H9 (cell line): ENCODE results near the gene CD180. TPM values are rescaled to one million over a fixed set of nuclear protein-coding genes. Genes with fewer than 3 reads are reported as not detected.

ENCODE experiments used
- DNase-seq: peaks from one replicate; pipeline ENCODE4 v3.0.0-alpha.2; 2017
- H2AFZ ChIP-seq: one replicate; pipeline ENCODE4 v1.6.1; 2013; ENCODE audit warnings: mild to moderate bottlenecking, low read length, control low read depth, moderate library complexity
- H2AK5ac ChIP-seq: 2 replicates; pipeline ENCODE4 v1.6.1; 2013; ENCODE audit warnings: low read length, control low read depth, mixed read lengths; ENCODE audit not compliant: insufficient read length
- H2BK120ac ChIP-seq: one replicate; pipeline ENCODE4 v1.6.1; 2013; ENCODE audit warnings: low read depth, mild to moderate bottlenecking, low read length, control low read depth, inconsistent platforms; ENCODE audit not compliant: poor library complexity, severe bottlenecking
- H2BK12ac ChIP-seq: 2 replicates; pipeline ENCODE4 v1.6.1; 2013; ENCODE audit warnings: low read length, control low read depth, mixed read lengths, low read depth; ENCODE audit not compliant: insufficient read length
- H2BK15ac ChIP-seq: 2 replicates; pipeline ENCODE4 v1.6.1; 2013; ENCODE audit warnings: low read depth, low read length, control low read depth
- H2BK20ac ChIP-seq: one replicate; pipeline ENCODE4 v1.6.1; 2013; ENCODE audit warnings: low read depth, mild to moderate bottlenecking, low read length, control low read depth, inconsistent platforms; ENCODE audit not compliant: poor library complexity, severe bottlenecking
- H2BK5ac ChIP-seq: 2 replicates; pipeline ENCODE4 v1.6.1; 2013; ENCODE audit warnings: low read length, control low read depth, mixed read lengths; ENCODE audit not compliant: insufficient read length
- H3K14ac ChIP-seq: 2 replicates; pipeline ENCODE4 v1.6.1; 2013; ENCODE audit warnings: low read length, control low read depth; ENCODE audit not compliant: insufficient read depth
- H3K18ac ChIP-seq: 2 replicates; pipeline ENCODE4 v1.6.1; 2013; ENCODE audit warnings: low read depth, mild to moderate bottlenecking, mixed read lengths, low read length, control low read depth; ENCODE audit not compliant: insufficient read length
- H3K23ac ChIP-seq: 2 replicates; pipeline ENCODE4 v1.6.1; 2013; ENCODE audit warnings: low read length, control low read depth, mixed read lengths, low read depth; ENCODE audit not compliant: insufficient read length
- H3K23me2 ChIP-seq: 2 replicates; pipeline ENCODE4 v1.6.1; 2013; ENCODE audit warnings: low read depth, mild to moderate bottlenecking, mixed read lengths, low read length, control low read depth; ENCODE audit not compliant: insufficient read length, poor library complexity, severe bottlenecking
- H3K27ac ChIP-seq: 2 replicates; pipeline ENCODE4 v1.5.1; 2013; ENCODE audit warnings: low read length, control low read depth, mixed read lengths, low read depth; ENCODE audit not compliant: insufficient read length
- H3K27me3 ChIP-seq: 2 replicates; pipeline ENCODE4 v1.6.1; 2013; ENCODE audit warnings: low read length, control low read depth, inconsistent platforms; ENCODE audit not compliant: insufficient read depth
- H3K4ac ChIP-seq: 2 replicates; pipeline ENCODE4 v1.6.1; 2013; ENCODE audit warnings: low read depth, mild to moderate bottlenecking, control low read depth, inconsistent platforms, low read length, moderate library complexity
- H3K4me1 ChIP-seq: 2 replicates; pipeline ENCODE4 v1.6.1; 2013; ENCODE audit warnings: low read length, control low read depth, inconsistent platforms; ENCODE audit not compliant: insufficient read depth
- H3K4me2 ChIP-seq: 2 replicates; pipeline ENCODE4 v1.6.1; 2013; ENCODE audit warnings: low read length, control low read depth, mixed read lengths; ENCODE audit not compliant: insufficient read length, insufficient read depth
- H3K56ac ChIP-seq: 2 replicates; pipeline ENCODE4 v1.6.1; 2013; ENCODE audit warnings: low read depth, mild to moderate bottlenecking, mixed read lengths, low read length, control low read depth; ENCODE audit not compliant: insufficient read length
- H3K79me1 ChIP-seq: 2 replicates; pipeline ENCODE4 v1.6.1; 2013; ENCODE audit warnings: low read depth, mild to moderate bottlenecking, moderate library complexity, low read length, control low read depth, inconsistent platforms; ENCODE audit not compliant: insufficient read depth, poor library complexity, severe bottlenecking
- H3K79me2 ChIP-seq: 2 replicates; pipeline ENCODE4 v1.6.1; 2013; ENCODE audit warnings: low read length, control low read depth, inconsistent platforms; ENCODE audit not compliant: insufficient read depth
- H3K9ac ChIP-seq: 2 replicates; pipeline ENCODE4 v1.6.1; 2013; ENCODE audit warnings: low read length, control low read depth, mixed read lengths; ENCODE audit not compliant: insufficient read length; ENCODE audit errors: extremely low read depth
- H3K9me3 ChIP-seq: one replicate; pipeline ENCODE4 v1.6.1; 2013; ENCODE audit warnings: low read depth, low read length, inconsistent platforms; ENCODE audit not compliant: control insufficient read depth
- H3T11ph ChIP-seq: one replicate; pipeline ENCODE4 v1.6.1; 2013; ENCODE audit warnings: mild to moderate bottlenecking, low read length, control low read depth, inconsistent platforms
- H4K20me1 ChIP-seq: one replicate; pipeline ENCODE4 v1.6.1; 2013; ENCODE audit not compliant: control insufficient read depth, insufficient read length, insufficient read depth
- H4K5ac ChIP-seq: 2 replicates; pipeline ENCODE4 v1.6.1; 2013; ENCODE audit warnings: low read depth, mild to moderate bottlenecking, mixed read lengths, low read length, control low read depth; ENCODE audit not compliant: insufficient read length
- H4K8ac ChIP-seq: replicated peaks from 2 replicates; pipeline ENCODE4 v1.6.1; 2013; ENCODE audit warnings: low read length, control low read depth, mixed read lengths, low read depth; ENCODE audit not compliant: insufficient read length
- H4K91ac ChIP-seq: 2 replicates; pipeline ENCODE4 v1.6.1; 2013; ENCODE audit warnings: low read depth, mild to moderate bottlenecking, moderate library complexity, mixed read lengths, low read length, control low read depth; ENCODE audit not compliant: insufficient read length
- H3K27ac Mint-ChIP-seq, 3 experiments: 2 replicates in 2 of 3; 3 replicates in 1 of 3; pipeline ENCODE4 v1.8.0; 2020 to 2021; ENCODE audit warnings: mixed read lengths in 3 of 3, mild to moderate bottlenecking in 1 of 3, moderate library complexity in 1 of 3
- H3K27me3 Mint-ChIP-seq: 2 replicates; pipeline ENCODE4 v1.8.0; 2021; ENCODE audit warnings: low read depth, mild to moderate bottlenecking, moderate library complexity, mixed read lengths
- H3K36me3 Mint-ChIP-seq, 3 experiments: 2 replicates in 2 of 3; 3 replicates in 1 of 3; pipeline ENCODE4 v1.8.0; 2020 to 2021; ENCODE audit warnings: low read depth in 3 of 3, mixed read lengths in 3 of 3; ENCODE audit not compliant: insufficient read depth in 1 of 3
- H3K4me1 Mint-ChIP-seq, 2 experiments: 2 replicates each; pipeline ENCODE4 v1.8.0; 2020; ENCODE audit warnings: mixed read lengths in 2 of 2
- H3K4me3 Mint-ChIP-seq, 2 experiments: 2 replicates in 1 of 2; 3 replicates in 1 of 2; pipeline ENCODE4 v1.8.0; 2020 to 2021; ENCODE audit warnings: mild to moderate bottlenecking in 2 of 2, mixed read lengths in 2 of 2, moderate library complexity in 1 of 2
- H3K9me3 Mint-ChIP-seq, 2 experiments: 2 replicates in 1 of 2; 3 replicates in 1 of 2; pipeline ENCODE4 v1.8.0; 2020; ENCODE audit warnings: mild to moderate bottlenecking in 2 of 2, mixed read lengths in 2 of 2, moderate library complexity in 1 of 2
- CTCF ChIP-seq: fragments of 200-600 bp; sonication (generic); conservative IDR thresholded peaks from 3 replicates; pipeline ENCODE4 v1.8.0; 2021; ENCODE audit warnings: antibody characterized with exemption, mild to moderate bottlenecking
- WGBS: extraction: QIAGEN DNeasy Blood & Tissue Kit; methylation state at CpG from one replicate; pipeline ENCODE4 v1.1.7; 2013; ENCODE audit warnings: missing lambda C conversion rate, low lambda C conversion rate, mixed read lengths; ENCODE audit not compliant: insufficient read length; ENCODE audit errors: extremely low coverage; 5-methylcytosine and 5-hydroxymethylcytosine counted together
- total RNA-seq: library from RNA; stranded (reverse); gene quantifications from 2 replicates; pipeline ENCODE4 v1.2.1, GENCODE V29; 2021

CD180 gene
- total RNA-seq, 1 experiment from 2014 or later = not detected

DNA sequence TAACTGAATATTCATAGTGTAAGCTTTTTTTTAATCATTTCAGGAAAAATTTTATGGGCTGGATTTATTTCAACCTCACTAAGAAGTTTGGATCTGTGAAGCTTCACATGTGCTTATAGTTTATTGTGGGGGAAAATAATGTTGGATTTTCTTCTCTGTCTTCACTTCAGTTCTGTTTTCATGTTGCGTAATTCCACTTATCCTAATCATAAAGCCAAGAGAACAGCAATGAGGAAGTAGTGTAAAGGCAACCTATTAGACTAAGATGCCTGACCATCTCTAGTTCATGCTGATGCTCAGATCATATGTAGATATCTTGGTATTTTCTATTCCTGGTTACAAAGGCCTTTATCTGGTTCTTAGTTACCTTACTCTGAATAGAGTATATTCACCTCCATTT is 50.0 kb downstream of the CD180 start:
- H3K36me3 Mint-ChIP-seq = peaks cover 0 to 5% (median 4%) of the 10 kb centered on the region in 3 experiments; a peak in 3 of 7 replicates
- no peak for TF ChIP-seq CTCF
- no CpG with 5 or more reads among the region's 1 CpG for WGBS

More for the DNA sequence above, 50.0 kb downstream of the CD180 start:
- Mint-ChIP-seq H3K27ac (no peak overlapping the region), H3K9me3 (no peaks in the 10 kb centered on the region), H3K4me1 (peaks cover 0 to 4% of the 10 kb centered on the region in 2 experiments; a peak in 1 of 4 replicates), H3K27me3 (no peaks in the 10 kb centered on the region), H3K4me3 (no peak overlapping the region)
- Histone ChIP-seq H3K79me1 (no peaks in the 10 kb centered on the region), H3T11ph (no peak overlapping the region), H4K91ac (no peak overlapping the region), H3K9me3 (no peaks in the 10 kb centered on the region), H2AFZ (no peak overlapping the region), H2BK12ac (no peak overlapping the region), H3K27ac (no peak overlapping the region), H3K27me3 (no peaks in the 10 kb centered on the region), H3K23ac (no peak overlapping the region), H3K9ac (no peak overlapping the region), H4K20me1 (no peaks in the 10 kb centered on the region), H2BK120ac (no peak overlapping the region), H3K4me1 (no peaks in the 10 kb centered on the region), H2BK20ac (no peak overlapping the region), H3K4me2 (no peak overlapping the region), H3K18ac (no peak overlapping the region), H3K14ac (no peak overlapping the region), H2BK5ac (no peak overlapping the region), H3K4ac (no peak overlapping the region), H4K8ac (no peak overlapping the region), H3K23me2 (no peaks in the 10 kb centered on the region), H3K79me2 (no peaks in the 10 kb centered on the region), H4K5ac (no peak overlapping the region), H2BK15ac (no peak overlapping the region), H2AK5ac (no peak overlapping the region), H3K56ac (no peak overlapping the region)
- DNase-seq = no peak
